ENCODE measurements around the gene GPN1.
"Not testable (repeated sequence)": the region's sequence is repeated elsewhere in the genome, so short reads cannot be mapped to it uniquely, and the experiment has no call there.

GRCh38 chr2:27626921-27627320 is 1.9 kb upstream of the GPN1 start:
- TF ChIP-seq CTCF, POLR2A (IDR thresholded peaks at IDR 0.05): not testable (repeated sequence)

Measured in sigmoid colon (tissue), 3 donors.